Measurements from ENCODE around the gene ADAP1.
"Not testable (repeated sequence)": the region's sequence is repeated elsewhere in the genome, so short reads cannot be mapped to it uniquely, and the experiment has no call there.

Gene ADAP1

DNA sequence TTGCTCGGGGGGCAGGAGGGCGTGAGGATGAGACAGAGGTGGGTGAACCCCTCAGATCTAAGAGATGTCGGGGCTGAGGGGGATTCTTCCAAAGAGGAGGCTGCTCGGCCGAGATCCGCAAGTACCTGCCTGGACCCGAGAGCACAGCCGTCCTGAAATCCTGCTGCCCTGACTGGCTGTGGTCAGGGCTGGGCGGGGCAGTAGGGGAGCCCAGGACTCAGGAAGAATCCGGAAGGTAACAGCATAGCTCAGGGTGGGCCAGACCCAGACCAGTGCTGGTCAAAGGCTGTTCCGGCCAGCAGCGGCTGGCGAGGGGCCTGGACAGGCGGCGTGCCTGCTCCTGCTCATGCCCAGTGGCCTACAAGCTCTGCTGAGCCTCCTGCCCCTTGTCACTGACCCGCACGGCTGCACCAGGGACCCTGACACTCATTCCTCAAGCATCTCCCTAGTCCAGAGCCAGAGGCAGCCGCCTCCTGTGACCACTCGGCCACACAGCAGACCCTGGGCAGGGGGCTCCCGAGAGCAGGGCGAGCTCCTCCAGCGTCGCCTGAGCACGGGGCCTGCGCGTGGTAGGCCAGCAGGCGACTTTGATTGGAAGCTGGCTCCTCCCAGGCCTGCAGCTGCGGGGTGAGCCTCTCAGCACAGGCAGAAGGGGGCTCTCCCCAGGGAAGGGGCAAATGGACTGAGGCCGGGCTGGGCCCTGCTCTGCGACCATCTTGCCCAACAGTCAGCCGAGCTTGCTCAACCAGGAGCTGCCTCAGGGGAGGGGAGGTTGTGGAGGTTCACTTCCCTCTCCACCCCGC is 3.1 kb upstream of the ADAP1 start:
- DNase-seq = no peak

DNA sequence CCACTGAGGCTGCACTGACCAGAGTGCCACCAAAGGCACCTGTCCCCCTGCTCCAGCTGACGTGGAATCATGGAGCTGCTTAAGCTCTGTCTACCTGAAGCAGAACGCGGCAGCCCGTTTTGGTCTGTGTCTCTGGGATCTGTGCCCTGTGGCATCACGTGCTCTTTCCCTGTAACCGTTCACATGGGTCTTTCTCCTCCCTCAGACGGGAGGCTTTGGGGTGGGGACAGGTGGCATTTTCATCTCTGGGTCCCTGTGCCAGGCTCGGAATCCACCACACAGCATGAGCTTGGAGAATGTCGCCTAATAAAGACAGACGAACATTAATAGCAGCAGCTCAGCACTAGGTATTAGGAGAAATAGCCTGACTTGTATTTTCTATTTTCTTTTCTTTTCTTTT is 1.6 kb upstream of the ADAP1 start:
- no peak for DNase-seq

DNA sequence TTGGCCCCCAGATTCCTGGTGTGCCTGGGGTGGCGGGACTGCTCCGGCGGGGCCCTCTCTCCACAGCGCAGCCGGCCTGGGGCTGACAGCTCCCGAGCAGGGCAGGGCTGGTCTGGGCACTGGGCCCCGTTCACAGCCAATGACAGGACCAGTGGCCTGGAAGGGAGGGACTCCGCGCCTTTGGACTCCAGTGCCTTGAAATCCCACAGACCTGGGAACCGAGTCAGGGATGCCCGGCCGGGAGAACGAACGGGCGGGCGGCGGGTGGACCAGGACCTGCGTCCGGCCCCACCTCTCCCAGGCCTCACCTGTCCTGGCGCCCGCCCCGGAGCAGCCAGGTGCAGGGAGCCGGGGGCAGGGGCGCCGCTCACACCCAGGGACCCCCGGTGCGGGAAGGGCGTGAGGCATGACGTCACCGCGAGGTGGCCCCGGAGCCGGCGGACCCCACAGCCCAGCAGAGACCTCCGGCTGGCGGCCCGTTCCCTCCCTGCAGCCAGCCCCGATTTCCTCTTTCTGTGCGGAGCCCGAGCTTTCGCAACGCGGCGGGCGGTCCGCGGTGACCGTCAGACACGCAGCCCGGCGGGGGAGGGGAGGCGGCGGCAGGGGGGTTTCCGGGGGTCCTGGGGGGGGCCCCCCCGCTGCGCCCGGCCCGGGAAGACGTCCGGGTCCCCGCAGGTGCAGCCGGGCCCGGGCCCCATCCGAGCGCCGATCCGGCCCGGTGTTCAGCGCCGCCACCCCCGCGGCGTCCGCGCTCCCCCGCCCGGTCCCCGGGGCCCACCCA is 743 bp downstream of the ADAP1 start:
- no peak for DNase-seq

DNA sequence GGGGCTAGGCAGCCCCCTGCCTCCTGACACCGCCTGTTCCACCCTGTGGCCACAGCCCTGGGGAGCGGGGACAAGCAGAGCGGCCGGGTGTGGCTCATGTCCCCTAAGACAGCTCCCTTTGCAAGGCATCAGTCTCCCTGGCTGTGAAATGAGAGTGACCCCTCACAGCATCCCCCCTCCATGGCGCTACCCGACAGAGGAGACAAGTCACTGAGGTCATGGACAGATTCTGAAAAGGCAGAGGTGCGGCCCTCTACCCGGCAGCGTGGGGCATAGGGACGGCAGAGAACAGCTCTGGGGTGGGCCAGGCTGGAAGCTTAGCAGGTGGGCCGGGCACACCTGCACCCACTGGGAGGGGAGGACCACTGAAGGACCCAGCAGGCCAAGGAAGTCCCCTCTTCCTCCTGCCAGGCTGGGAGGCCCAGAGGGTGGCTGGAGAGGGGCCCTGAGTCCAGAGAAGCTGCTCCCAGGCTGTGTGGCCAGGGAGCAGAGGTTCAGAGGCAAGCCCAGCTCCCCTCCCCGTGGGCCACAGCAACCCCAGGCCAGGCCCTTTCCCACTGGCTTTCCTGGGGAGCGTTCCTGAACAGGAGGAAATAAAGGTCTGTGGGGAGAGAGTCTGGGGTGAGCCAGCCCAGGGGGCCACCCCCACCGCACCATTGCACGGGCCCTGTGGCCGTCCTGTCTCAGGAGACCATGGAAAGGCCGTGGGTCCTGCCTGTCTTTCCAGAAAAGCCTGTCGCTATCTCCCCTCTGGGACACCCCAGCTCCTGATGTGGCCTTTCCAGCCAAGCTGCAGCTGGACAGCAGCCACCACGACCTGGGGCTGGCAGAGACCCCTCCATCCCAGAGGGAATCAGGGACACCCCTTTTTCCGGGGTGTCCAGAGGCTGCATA is 1.7 kb downstream of the ADAP1 start:
- no peak for DNase-seq

DNA sequence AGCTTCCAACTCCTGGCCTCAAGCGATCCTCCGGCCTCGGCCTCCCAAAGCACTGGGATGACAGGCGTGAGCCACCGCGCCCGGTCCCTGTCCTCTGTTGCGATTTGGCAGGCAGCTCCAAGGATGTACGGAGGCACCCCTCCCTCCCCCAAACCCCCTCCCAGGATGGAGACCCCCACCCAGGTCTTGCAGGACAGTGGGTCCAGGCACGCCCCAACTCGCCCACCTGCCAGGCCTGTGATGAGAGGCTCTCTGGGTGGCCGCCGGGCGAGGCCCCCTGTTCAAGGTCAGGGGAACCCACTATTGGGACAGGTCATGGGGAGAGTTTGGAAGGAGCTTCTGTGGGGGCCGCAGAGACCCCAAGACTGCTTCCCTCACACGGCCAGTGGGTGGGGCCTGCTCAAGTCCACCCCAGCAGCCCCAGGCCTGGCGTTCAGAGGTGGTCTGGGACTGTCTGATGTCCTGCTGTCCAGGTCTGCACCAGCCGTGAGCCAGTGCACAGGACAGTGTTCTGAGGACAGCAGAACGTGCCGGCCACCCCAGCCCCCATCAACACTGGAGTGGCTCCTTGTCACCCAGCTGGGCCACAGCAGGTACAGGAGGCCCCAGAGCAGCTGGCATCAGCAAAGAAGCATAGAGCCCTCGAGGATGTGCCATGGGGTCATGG is 2.5 kb downstream of the ADAP1 start:
- no peak for DNase-seq

DNA sequence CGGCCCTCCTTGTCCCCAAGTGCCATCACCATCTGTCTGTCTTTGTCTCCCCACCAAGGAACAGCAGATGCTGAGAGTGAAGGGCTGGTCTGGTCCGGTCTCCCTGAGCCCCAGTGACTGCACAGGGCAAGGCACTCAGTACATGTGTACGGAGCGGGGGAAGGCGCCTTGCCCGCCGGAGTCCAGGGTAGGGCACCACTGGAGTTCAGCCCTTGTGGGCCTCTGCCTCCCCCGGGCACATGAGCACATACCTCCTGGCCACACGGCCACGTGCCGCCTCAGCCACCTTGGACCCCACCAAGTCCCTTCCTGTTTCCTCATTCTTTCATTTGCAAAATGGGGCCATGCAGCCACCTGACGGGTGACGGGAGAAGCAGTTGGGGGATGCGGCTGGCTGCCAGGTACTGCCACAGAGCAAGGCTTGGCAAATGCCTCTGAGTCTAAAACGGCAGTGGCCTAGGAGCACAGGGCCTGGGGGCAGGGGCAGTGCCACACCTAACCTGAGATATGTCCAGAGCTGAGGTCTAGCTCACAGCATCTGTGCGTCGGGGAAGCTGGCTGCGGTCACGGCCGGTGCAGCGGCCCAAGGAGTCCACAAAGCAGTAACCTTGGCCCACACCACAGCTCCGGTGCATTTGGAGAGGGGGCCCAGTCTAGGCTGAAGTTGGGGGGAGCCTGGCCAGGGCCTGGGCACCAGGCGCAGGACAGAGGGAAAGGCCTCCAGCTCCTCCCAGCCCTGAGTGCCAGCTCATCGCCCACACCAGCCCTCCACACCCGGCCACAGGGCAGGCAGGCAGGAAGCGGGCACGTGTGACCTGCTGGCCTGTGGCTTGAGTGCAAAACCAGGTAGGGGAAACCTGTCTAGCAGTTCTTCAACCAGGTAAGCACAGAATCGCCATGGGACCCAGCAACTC is 5.2 kb downstream of the ADAP1 start:
- DNase-seq = no peak

DNA sequence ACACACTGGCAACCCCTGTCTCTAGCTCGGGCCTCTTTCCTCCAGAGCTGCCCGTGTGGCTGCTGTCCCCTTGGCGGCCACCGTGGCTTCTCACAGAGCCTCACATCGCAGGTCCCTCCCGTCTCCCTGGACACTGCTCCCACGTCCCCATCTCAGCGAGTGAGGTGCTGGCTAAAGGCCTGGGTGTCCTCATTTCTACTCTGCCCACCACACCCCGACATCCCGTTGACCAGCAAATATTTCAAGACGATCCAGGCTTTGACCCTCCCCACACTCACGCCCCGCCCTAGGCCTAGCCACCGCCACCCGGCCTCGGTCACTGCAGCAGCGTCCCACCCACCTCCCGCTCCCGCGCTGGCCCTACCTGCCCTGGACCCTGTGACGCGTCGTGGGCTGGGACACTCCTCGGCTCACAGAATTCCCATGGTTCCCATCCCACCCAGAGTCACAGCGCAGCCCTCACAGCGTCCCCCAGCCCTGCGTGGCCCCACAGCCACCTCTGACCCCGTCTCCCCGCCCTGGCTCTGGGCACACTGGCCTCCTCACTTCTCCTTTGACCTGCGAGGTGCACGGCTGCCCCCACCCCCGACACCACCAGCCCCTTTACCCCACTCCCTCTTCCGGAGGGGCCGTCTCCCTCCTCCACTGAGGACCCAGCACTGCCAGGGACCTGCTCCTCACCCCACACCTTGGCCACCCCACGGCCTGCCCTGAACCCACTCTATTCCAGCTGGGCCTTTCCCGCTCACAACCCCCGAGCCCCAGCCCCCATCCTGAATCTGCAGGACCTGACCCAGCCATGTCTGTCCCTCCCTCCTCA is 6.9 kb downstream of the ADAP1 start:
- DNase-seq = no peak

DNA sequence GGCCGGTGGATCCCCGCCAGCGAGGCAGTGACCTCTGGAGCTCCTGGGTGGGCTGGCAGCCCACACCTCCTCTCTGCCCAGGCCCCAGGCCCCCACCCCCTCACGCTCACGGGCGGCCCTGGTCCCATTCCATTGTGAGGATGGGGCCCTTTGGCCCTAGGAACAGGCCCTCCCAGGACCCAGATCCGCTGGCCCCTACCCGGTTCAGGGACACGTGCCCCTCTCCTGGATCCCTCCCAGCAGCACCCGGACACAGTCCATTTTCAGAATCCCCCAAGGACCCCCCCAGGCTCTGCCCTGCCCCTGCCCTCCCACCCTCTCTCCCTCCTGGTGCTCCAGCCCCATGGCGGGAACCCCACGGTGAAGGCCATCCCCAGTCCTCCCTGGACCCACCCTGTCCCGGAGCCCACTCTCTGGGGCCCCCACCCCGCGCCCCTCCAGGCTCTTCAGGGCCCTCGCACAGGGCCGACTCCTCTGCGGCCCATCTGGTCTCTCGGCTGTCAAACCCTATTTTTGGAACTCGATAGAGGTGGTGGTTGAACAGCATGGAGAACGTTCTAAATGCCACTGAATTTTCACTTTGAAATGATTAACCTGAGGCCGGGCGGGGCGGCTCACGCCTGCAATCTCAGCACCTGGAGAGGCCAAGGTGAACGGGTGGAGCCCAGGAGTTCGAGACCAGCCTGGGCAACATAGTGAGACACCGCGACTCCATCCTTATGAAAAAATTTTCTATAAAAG is 8.1 kb downstream of the ADAP1 start:
- DNase-seq = no peak

DNA sequence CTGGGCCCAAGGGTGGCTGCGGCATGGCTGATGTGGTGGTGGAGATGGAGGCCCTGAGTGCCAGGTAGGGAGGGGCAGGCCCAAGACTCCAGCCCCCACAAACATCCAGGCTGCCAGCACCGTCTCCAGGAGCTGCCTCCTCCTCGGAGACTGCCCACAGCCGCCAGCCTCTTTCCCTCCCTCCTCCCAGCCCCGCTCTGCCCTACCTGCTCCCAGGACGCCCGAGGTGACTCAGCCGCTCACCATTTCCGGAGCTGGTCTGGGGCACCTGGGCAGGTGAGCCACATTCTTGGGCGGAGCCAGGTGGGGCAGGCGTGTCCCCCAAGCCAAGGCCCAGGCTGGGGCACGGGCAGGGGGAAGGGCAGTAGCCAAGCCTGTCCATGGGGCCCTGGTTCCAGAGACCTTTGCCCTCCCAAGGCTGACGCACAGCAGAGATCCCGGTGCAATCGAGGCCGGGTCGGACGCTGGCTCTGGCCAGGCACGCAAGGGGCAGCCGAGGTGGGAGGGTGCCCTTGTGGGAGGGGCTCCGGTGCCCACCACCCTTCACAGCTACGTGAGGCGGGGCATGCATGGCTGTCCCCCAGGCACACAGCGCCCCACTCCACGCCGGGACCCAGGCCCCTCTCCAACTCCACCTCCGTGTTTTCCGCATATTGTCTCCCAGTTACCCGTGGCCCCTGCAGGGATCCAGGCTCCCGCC is 8.8 kb downstream of the ADAP1 start:
- DNase-seq = no peak

DNA sequence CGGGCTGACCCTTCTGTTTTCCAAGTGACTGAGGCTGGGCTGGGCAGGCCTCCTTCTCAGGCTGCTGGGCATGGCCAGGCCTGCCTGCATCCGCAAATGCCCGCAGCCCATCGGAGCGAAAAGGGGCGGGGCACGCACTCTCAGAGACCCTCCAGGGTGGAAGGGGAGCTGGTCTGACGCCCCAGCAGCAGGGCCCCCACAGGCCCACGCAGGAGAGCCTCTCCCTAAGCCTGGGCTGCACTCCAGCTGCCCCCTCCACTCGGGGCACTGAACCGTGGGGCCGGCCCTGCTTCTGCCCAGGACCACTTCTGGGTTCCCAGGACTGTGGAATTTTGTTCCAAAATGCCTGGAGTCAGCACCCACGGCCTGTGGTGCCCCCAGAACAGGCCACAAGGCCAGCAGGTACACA is 9.3 kb downstream of the ADAP1 start:
- DNase-seq = no peak

DNA sequence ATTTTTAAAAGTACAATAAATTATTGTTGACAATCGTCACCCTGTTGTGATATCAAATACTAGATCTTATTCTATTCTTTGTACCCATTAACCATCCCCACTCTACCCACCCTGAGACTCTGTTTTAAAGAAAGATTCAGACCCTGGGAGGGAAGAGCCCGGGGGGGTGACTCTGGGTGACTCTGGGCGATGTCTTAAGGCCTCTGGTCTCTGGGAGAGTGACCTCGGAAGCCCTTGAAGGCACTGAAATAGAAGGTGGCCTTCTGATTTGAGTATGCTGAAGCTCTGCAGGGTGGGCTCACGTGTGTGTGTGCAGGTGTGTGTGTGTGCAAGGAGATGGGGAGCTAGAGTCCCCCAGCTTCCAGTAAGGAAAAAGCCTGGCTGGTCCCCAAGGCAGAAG is 9.7 kb downstream of the ADAP1 start:
- no peak for DNase-seq

DNA sequence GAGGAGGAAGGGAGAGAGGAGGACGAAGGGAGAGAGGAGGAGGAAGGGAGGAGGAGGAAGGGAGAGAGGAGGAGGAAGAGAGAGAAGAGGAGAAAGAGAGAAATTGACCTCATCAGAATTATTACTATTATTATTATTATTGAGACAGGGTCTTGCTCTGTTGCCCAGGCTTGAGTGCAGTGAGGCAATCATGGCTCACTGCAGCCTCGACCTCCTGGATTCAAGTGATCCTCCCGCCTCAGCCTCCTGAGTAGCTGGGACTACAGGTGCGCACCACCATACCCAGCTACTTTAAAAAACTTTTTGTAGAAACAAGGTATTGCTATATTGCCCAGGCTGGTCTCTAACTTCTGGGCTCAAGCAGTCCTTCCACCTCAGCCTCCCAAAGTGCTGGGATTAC is 10.7 kb downstream of the ADAP1 start:
- DNase-seq = not testable (repeated sequence)

DNA sequence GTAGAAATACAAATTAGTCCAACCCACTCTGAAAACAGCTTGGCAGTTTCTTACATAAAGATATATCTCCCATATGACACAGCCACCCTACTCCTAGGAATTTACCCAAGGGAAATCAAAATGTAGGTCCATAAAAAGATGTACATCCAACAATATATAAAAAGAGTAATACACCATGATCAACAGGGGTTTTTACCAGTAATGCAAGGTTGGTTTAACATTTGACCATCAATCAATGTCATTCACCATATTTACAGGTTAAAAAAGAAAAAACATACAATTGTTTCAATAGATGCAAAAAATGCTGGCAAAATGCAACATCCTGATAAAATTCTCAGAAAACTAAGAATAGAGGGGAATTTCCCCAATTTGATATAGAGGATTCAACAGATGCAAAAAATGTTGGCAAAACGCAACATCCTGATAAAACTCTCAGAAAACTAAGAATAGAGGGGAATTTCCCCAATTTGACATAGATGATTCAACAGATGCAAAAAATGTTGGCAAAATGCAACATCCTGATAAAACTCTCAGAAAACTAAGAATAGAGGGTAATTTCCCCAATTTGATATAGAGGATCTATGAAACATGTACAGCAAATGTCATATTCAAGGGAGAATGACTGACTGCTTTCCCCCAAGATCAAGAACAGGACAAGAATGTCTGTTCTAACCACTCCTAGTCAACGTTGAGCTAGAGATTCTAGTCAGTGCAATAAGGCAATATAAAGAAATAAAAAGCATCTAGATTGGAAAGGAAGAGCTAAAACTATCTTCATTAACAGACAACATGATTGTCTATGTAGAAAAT is 13.7 kb downstream of the ADAP1 start:
- no peak for DNase-seq

DNA sequence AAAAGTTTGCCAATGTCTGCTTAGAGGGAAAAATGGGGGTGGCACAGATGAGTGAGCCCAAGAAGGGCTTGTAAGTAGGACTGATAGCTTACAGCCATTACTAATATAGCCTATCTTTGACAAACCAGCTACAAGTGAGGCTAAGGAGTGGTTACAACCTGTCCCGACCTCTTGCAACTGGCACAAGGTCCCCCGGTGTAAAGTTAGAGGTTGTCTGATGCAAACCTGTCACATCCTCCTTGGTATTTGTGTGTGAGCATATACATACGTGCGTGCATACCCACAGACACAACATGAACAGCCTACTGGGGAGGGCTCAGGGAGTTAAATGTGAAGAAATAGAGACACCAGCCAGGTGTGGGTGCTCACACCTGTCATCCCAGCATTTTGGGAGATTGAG is 14.6 kb downstream of the ADAP1 start:
- DNase-seq = no peak

DNA sequence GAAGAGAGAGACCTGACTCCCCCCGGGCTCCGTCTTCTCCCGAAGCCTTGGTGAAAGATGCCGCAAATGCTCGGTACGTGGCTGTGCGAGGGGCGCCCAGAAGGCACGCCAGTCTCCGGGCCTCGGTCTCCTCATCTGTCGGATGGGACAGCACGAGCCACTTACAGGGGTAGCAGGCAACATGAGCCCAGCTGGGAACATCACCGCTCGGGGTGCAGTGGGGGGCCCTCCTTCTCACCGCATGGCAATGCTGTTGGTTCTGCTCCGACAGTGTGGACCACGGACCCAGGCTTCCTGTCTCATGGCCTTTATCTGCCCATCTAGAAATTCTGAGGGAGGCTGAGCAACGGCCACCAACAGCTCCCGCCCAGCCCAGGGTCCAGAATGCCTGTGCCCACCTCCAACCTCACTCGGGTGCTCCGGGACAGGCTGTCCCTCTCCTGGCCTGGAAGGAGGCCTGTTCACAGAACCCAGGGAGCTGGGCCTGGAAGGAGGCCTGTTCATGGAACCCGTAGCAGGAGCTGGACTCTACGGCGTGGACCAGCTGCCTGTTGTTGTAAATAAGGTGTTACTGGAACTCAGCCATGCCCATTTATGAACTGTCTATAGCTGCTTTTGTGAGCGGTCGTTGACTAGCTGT is 15.8 kb downstream of the ADAP1 start:
- no peak for DNase-seq

DNA sequence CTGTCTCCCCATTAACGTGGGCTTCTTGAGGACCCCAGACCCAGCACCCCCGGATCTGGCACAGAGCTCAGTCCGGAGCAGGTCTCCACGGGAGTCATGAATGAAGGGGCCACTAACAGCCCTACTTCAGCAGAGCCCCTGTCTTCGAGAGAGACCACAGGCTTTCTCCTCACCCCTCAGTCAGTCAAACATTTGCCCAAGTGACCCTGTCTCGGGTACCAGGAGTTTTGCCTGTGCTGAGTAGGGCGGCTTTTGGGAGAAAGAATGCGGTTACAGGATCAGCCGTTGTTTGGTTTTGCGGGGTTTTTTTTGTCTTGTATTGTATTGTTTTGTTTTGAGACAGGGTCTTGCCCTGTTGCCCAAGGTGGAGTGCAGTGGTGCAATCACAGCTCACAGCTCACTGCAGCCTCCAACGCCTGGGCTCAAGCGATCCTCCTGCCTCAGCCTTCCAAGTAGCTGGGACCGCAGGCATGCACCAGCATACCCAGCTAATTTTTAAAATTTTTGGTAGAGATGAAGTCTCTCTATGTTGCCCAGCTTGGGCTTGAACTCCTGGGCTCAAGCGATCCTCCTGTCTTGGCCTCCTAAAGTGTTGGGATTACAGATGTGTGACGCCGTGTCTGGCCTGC is 16.5 kb downstream of the ADAP1 start:
- DNase-seq = no peak

DNA sequence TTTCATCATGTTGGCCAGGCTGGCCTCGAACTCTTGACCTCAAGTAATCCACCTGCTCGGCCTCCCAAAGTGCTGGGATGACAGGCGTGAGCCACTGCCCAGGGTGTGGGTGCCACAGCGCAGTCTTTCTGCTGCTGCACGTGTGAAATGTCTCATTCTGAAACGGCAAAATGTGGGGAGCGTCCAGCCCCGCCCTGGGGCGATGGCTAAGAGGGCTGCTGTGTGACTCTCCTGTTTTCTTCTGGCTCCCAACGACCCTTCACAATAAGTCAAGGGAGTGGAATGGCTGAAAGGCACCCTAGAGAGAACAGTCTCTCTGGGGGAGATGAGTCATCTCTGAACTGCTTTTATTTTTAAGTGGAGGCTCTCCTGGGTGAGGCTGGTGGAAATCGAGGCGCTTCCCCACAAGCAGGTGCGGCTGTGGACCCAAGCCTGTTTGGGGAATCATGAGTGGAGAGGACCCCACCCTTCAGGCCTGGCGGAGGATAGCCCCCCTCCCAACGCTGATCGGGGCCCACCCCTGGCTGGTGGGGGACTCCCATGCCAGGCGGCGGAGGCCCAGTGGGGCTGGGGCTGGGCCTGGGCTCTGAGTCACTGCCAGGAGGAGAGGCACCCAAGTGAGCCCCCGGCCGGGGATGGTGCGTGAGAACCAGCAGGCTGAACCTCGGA is 18.0 kb downstream of the ADAP1 start:
- DNase-seq = no peak
